KMS-11 (cell line): ENCODE results near the gene SCFD2.

Experiments used
- H2AFZ ChIP-seq: fragments of 200-600 bp; sonication (generic); 2 replicates; pipeline ENCODE4 v1.6.1; 2016; ENCODE audit warnings: antibody characterized with exemption, mixed run types, low read depth
- H3K27ac ChIP-seq: fragments of 200-600 bp; sonication (generic); 2 replicates; pipeline ENCODE4 v1.6.1; 2016; ENCODE audit warnings: mild to moderate bottlenecking, mixed run types
- H3K27me3 ChIP-seq: fragments of 200-600 bp; sonication (generic); 2 replicates; pipeline ENCODE4 v1.6.1; 2017; ENCODE audit warnings: mild to moderate bottlenecking, low read depth, mixed run types, moderate library complexity; ENCODE audit not compliant: insufficient read depth
- H3K36me3 ChIP-seq: fragments of 200-600 bp; sonication (generic); 2 replicates; pipeline ENCODE4 v1.6.1; 2017; ENCODE audit warnings: mild to moderate bottlenecking, mixed run types; ENCODE audit not compliant: insufficient read depth
- H3K4me1 ChIP-seq: fragments of 200-600 bp; sonication (generic); 2 replicates; pipeline ENCODE4 v1.6.1; 2016; ENCODE audit warnings: mild to moderate bottlenecking, low read depth, mixed run types; ENCODE audit not compliant: poor library complexity, severe bottlenecking
- H3K4me2 ChIP-seq: fragments of 200-600 bp; sonication (generic); 2 replicates; pipeline ENCODE4 v1.7.0; 2016; ENCODE audit warnings: mild to moderate bottlenecking, mixed run types
- H3K4me3 ChIP-seq: fragments of 200-600 bp; sonication (generic); IDR thresholded peaks from 2 replicates; pipeline ENCODE4 v1.6.1; 2017; ENCODE audit warnings: low read depth, low read length, mixed read lengths; ENCODE audit not compliant: insufficient read depth
- H3K79me2 ChIP-seq: fragments of 200-600 bp; sonication (generic); 2 replicates; pipeline ENCODE4 v1.6.1; 2016; ENCODE audit warnings: low read depth, mixed run types; ENCODE audit not compliant: insufficient read depth
- H3K9ac ChIP-seq: fragments of 200-600 bp; sonication (generic); 2 replicates; pipeline ENCODE4 v1.6.1; 2016; ENCODE audit warnings: mild to moderate bottlenecking, mixed run types
- H4K20me1 ChIP-seq: fragments of 200-600 bp; sonication (generic); 2 replicates; pipeline ENCODE4 v1.6.1; 2016; ENCODE audit warnings: mild to moderate bottlenecking, mixed run types; ENCODE audit not compliant: insufficient read depth
- TF ChIP-seq, protein P1 (sequence below): fragments of 200-600 bp; sonication (generic); conservative IDR thresholded peaks from 2 replicates; pipeline ENCODE4 v1.6.1; 2017; ENCODE audit warnings: low read depth, mild to moderate bottlenecking, antibody characterized with exemption, low read length, moderate library complexity, mixed read lengths

The SCFD2 gene

DNA sequence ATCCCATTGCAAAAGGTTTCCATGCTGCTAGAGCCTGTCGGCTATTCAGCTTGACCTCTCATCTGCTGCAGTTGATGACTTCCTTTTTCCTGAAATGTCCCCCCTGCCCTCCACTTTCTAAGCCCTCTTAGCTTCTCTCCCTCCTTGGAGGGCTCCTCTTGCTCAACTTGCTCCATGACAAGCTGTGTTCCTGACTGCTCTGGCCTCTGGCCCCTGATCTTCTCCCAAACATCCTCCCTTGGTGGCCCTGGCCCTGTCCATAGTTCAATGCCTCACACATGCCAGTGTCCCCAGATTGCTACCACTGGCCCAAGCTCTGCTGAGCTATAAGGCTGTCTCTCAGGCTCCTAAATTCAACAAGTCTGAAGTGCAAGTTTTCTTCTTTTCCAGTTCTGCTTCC, 474.1 kb downstream of the SCFD2 start:
- Histone ChIP-seq H3K27me3 (no peaks in the 10 kb centered on the region), H3K4me3 (no peak overlapping the region), H4K20me1 (no peaks in the 10 kb centered on the region), H3K79me2 (no peaks in the 10 kb centered on the region), H3K9ac (no peak overlapping the region), H2AFZ (no peak overlapping the region), H3K4me1 (no peaks in the 10 kb centered on the region), H3K4me2 (no peak overlapping the region), H3K27ac (no peak overlapping the region), H3K36me3 (no peaks in the 10 kb centered on the region)
- TF ChIP-seq, protein P1, sequence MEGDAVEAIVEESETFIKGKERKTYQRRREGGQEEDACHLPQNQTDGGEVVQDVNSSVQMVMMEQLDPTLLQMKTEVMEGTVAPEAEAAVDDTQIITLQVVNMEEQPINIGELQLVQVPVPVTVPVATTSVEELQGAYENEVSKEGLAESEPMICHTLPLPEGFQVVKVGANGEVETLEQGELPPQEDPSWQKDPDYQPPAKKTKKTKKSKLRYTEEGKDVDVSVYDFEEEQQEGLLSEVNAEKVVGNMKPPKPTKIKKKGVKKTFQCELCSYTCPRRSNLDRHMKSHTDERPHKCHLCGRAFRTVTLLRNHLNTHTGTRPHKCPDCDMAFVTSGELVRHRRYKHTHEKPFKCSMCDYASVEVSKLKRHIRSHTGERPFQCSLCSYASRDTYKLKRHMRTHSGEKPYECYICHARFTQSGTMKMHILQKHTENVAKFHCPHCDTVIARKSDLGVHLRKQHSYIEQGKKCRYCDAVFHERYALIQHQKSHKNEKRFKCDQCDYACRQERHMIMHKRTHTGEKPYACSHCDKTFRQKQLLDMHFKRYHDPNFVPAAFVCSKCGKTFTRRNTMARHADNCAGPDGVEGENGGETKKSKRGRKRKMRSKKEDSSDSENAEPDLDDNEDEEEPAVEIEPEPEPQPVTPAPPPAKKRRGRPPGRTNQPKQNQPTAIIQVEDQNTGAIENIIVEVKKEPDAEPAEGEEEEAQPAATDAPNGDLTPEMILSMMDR = no peak

DNA sequence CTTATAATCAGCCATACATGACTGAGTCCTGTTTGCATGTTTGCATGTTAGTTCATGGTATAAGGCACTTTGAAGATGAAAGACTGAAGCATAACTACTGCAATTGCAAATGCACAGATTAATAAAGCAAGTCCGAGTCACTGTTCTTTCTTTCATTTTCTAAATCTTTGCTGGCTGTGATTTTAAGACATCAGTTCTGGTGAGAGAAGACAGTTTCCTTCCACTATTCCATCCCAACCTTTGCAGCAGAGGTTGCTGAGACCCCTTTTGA, 475.4 kb downstream of the SCFD2 start:
- H3K27me3 ChIP-seq = no peaks in the 10 kb centered on the region
- H3K79me2 ChIP-seq = no peaks in the 10 kb centered on the region
- H2AFZ ChIP-seq = no peak overlapping the region
- H3K4me1 ChIP-seq = no peaks in the 10 kb centered on the region
- no peak overlapping the region for H3K4me2 ChIP-seq
- no peak overlapping the region for H3K9ac ChIP-seq
- no peak overlapping the region for H3K4me3 ChIP-seq
- TF ChIP-seq, protein P1 = no peak
- H3K27ac ChIP-seq = no peak overlapping the region
- H3K36me3 ChIP-seq = no peaks in the 10 kb centered on the region
- no peaks in the 10 kb centered on the region for H4K20me1 ChIP-seq

- Histone ChIP-seq H3K36me3 (no peaks in the 10 kb centered on the region), H4K20me1 (no peaks in the 10 kb centered on the region), H3K4me3 (no peak overlapping the region), H3K4me1 (no peaks in the 10 kb centered on the region), H3K4me2 (no peak overlapping the region), H3K27ac (no peak overlapping the region), H3K79me2 (no peaks in the 10 kb centered on the region), H3K27me3 (no peaks in the 10 kb centered on the region), H2AFZ (no peak overlapping the region), H3K9ac (no peak overlapping the region)
- TF ChIP-seq, protein P1 = no peak
These were observed 475.9 kb downstream of the SCFD2 start for GRCh38 chr4:52889778-52890520.

DNA sequence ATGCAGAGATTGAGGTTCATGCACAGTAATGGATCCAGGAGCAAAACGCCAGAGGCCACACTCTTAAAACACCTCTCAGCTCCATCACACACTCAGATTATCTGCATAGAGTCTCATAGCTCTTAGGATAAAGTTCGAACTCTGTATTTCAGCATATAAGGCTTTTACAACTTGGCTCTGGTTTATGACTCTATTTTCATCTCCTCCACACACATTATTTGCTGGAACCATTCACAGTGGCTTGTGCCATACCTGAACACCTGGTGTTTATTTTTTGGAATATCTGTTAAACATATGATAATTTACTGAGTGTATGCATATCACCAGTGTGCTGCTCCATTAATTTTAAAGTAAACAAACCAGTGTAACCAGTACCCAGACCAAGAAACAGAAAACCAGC, 476.5 kb downstream of the SCFD2 start:
- TF ChIP-seq, protein P1 = no peak
- no peak overlapping the region for H3K4me2 ChIP-seq
- H3K9ac ChIP-seq = no peak overlapping the region
- no peak overlapping the region for H2AFZ ChIP-seq
- no peak overlapping the region for H3K4me3 ChIP-seq
- H3K79me2 ChIP-seq = no peaks in the 10 kb centered on the region
- H3K36me3 ChIP-seq = no peaks in the 10 kb centered on the region
- no peak overlapping the region for H3K27ac ChIP-seq
- no peaks in the 10 kb centered on the region for H3K27me3 ChIP-seq
- no peaks in the 10 kb centered on the region for H3K4me1 ChIP-seq
- no peaks in the 10 kb centered on the region for H4K20me1 ChIP-seq
